HepG2 (cell line): Measurements from ENCODE around the gene CD46. TPM values are rescaled to one million over a fixed set of nuclear protein-coding genes. Genes with fewer than 3 reads are reported as not detected.

Source experiments
- ATF7-NPFF ChIP-seq: sonication (generic); formaldehyde crosslinking; IDR thresholded peaks from 2 replicates; pipeline ENCODE4 v1.8.1; 2023; ENCODE audit warnings: mild to moderate bottlenecking, low read depth, missing genetic modification reagents, moderate library complexity
- BHLHE40 ChIP-seq: IDR thresholded peaks from 2 replicates; pipeline ENCODE4 v1.6.1; 2011; ENCODE audit warnings: low read length, improper control_type of control experiment
- BRD4 ChIP-seq: sonication (generic); formaldehyde crosslinking; IDR thresholded peaks from 2 replicates; pipeline ENCODE4 v1.4.0; 2020; ENCODE audit warnings: missing genetic modification reagents
- CBFB ChIP-seq: sonication (generic); formaldehyde crosslinking; IDR thresholded peaks from 2 replicates; pipeline ENCODE4 v1.4.0; 2020; ENCODE audit warnings: missing genetic modification reagents
- FOSL1 ChIP-seq: sonication (generic); formaldehyde crosslinking; IDR thresholded peaks from 2 replicates; pipeline ENCODE4 v1.9.0; 2021; ENCODE audit warnings: missing genetic modification reagents, borderline replicate concordance
- LCORL ChIP-seq, 2 experiments: fragments of 450-650 bp in 1 of 2; sonication (generic) in 1 of 2; formaldehyde crosslinking in 1 of 2; IDR thresholded peaks; 2 replicates each; pipeline versions ENCODE4 v1.5.0 to v1.6.1; 2017 to 2020; ENCODE audit warnings: antibody characterized with exemption in 1 of 2, missing genetic modification reagents in 1 of 2
- MAZ ChIP-seq, 2 experiments: sonication (generic) in 1 of 2; formaldehyde crosslinking in 1 of 2; IDR thresholded peaks; 2 replicates each; pipeline versions ENCODE4 v1.5.0 to v1.6.1; 2012 to 2020; ENCODE audit warnings: low read depth in 2 of 2, mild to moderate bottlenecking in 2 of 2, borderline replicate concordance in 1 of 2, improper control_type of control experiment in 1 of 2, low read length in 1 of 2, missing genetic modification reagents in 1 of 2, moderate library complexity in 1 of 2
- RAD21 ChIP-seq: fragments of 450-650 bp; formaldehyde crosslinking; IDR thresholded peaks from 2 replicates; pipeline ENCODE4 v1.5.0; 2020; ENCODE audit warnings: mild to moderate bottlenecking
- RELA ChIP-seq: sonication (generic); formaldehyde crosslinking; IDR thresholded peaks from 2 replicates; pipeline ENCODE4 v1.4.0; 2020; ENCODE audit warnings: missing genetic modification reagents
- SATB2 ChIP-seq: sonication (generic); formaldehyde crosslinking; IDR thresholded peaks from 2 replicates; pipeline ENCODE4 v1.5.0; 2020; ENCODE audit warnings: missing genetic modification reagents
- SP1 ChIP-seq, 2 experiments: fragments of 450-650 bp in 1 of 2; sonication (generic) in 1 of 2; formaldehyde crosslinking in 1 of 2; IDR thresholded peaks; 2 replicates each; pipeline versions ENCODE4 v1.4.0 to v1.6.1; 2016 to 2020; ENCODE audit warnings: missing genetic modification reagents in 1 of 2
- SRY ChIP-seq: sonication (generic); formaldehyde crosslinking; IDR thresholded peaks from 2 replicates; pipeline ENCODE4 v1.8.0; 2022; ENCODE audit warnings: mild to moderate bottlenecking, missing genetic modification reagents
- TGIF2 ChIP-seq: IDR thresholded peaks from 2 replicates; pipeline ENCODE4 v1.6.1; 2016; ENCODE audit warnings: control low read depth, missing compliant biosample characterization
- ZKSCAN8 ChIP-seq: IDR thresholded peaks from 2 replicates; pipeline ENCODE4 v1.6.1; 2016; ENCODE audit warnings: borderline replicate concordance, missing genetic modification reagents, missing compliant biosample characterization
- ZNF274 ChIP-seq: sonication (generic); formaldehyde crosslinking; IDR thresholded peaks from 2 replicates; pipeline ENCODE4 v1.5.1; 2020; ENCODE audit warnings: mild to moderate bottlenecking, missing genetic modification reagents
- ZNF558 ChIP-seq: sonication (generic); formaldehyde crosslinking; IDR thresholded peaks from 2 replicates; pipeline ENCODE4 v1.9.0; 2022; ENCODE audit warnings: mild to moderate bottlenecking, missing genetic modification reagents, borderline replicate concordance
- ZNF674 ChIP-seq: sonication (generic); formaldehyde crosslinking; IDR thresholded peaks from 2 replicates; pipeline ENCODE4 v1.5.0; 2020; ENCODE audit warnings: low read depth, mild to moderate bottlenecking, missing genetic modification reagents
- polyA plus RNA-seq, 8 experiments: library from polyadenylated mRNA; depleted of rRNA in 3 of 8; stranded (reverse) in 7 of 8; unstranded in 1 of 8; fragments of >200 nt; fragmentation: Illumina TruSeq in 4 of 8; extraction: Trizol in 4 of 8; gene quantifications; 2 replicates each; pipeline versions ENCODE4 v1.2.1 to v1.2.3, GENCODE V29; 2011 to 2016; ENCODE audit warnings: low read depth in 4 of 8, missing spikeins in 1 of 8, mixed read lengths in 1 of 8; ENCODE audit not compliant: insufficient read depth in 1 of 8
- total RNA-seq, 5 experiments: library from RNA; depleted of rRNA; stranded (reverse); fragments of >200 nt; fragmentation: Illumina TruSeq; extraction: Trizol; gene quantifications; 2 replicates each; pipeline ENCODE4 v1.2.3, GENCODE V29; 2016; ENCODE audit warnings: low read depth in 1 of 5
- TF ChIP-seq, protein P1 (sequence below): IDR thresholded peaks from 2 replicates; pipeline ENCODE4 v1.4.0; 2020; ENCODE audit warnings: mild to moderate bottlenecking, missing genetic modification reagents
- TF ChIP-seq, protein P2 (sequence below): sonication (generic); formaldehyde crosslinking; IDR thresholded peaks from 2 replicates; pipeline ENCODE4 v1.5.0; 2020; ENCODE audit warnings: missing genetic modification reagents
- TF ChIP-seq, protein P3 (sequence below): sonication (generic); formaldehyde crosslinking; IDR thresholded peaks from 2 replicates; pipeline ENCODE4 v1.5.0; 2020; ENCODE audit warnings: mild to moderate bottlenecking, missing genetic modification reagents, borderline replicate concordance

Gene CD46
- total and polyA plus RNA-seq, 2 of the 13 experiments (the other 11 are each of a cell fraction or from before 2014, with no cell fraction given) = 130 to 277 TPM

DNA sequence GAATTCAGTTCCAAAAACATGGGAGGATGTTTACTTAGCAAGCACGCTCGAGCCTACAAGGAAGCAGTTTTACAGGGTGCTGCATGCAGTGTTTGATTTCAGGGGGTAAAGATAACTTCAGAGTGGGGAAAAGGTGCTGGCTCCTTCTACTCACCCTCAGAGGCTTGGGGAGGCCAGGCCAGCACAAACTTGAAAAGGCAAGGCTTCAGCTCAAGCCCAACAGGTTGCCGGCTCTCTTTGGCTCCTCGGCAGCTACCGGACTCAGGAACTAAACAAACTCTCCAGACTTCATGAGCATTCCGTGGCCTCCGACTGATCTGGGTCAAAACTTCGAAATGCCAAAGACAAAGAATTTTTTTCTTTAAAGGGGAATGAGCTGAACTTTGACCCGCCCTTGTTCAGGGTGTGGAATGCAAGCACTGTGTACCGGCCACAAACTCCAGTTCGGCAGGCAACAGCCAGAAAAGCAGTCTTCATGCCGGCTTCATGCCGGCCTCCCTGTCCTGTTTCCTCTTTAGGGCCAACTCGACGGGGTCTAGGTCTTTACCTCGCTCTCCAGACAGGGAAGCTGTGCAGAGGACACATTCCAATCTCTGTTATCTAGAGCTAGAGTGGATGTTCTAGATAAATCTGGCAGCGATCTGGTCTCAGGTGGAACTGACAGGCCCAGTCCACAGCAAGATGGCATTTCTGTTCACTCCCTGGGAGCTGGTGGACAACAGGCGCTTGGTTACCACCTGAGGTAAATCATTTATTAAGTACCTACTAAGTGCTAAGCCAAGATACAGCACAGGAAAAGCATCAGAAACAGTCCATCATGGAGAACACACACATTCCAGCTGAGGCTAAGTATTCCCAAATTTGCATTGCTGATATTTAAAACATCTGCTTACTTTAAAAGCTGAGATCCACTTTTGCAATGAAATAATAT is 75.0 kb downstream of the CD46 start (continued):
- TF ChIP-seq RELA (CRISPR knock-in tag) (no peak), SATB2 (CRISPR knock-in tag) (no peak), TGIF2 (CRISPR knock-in tag) (no peak), ATF7-NPFF (CRISPR knock-in tag) (no peak), ZNF558 (CRISPR knock-in tag) (peak; percentile 43; the same call in 1 of the 2 replicates), SP1 (IDR thresholded peaks at IDR 0.05) (no peak), SP1 (CRISPR knock-in tag; IDR thresholded peaks at IDR 0.05) (no peak), ZNF674 (CRISPR knock-in tag) (no peak), BHLHE40 (no peak), FOSL1 (CRISPR knock-in tag) (no peak), MAZ (IDR thresholded peaks at IDR 0.05; ENCODE audit: borderline replicate concordance, low read depth, low read length) (no peak), MAZ (CRISPR knock-in tag; IDR thresholded peaks at IDR 0.05; ENCODE audit: low read depth) (no peak), SRY (CRISPR knock-in tag) (no peak), LCORL (IDR thresholded peaks at IDR 0.05) (no peak), LCORL (CRISPR knock-in tag; IDR thresholded peaks at IDR 0.05) (0 out of 2 replicates have a peak, but pooled peaks have one; percentile 41), ZKSCAN8 (CRISPR knock-in tag) (no peak), BRD4 (CRISPR knock-in tag) (0 out of 2 replicates have a peak, but pooled peaks have one; percentile 46), ZNF274 (CRISPR knock-in tag) (no peak), RAD21 (CRISPR knock-in tag) (no peak), CBFB (no peak)
- TF ChIP-seq, protein P1, sequence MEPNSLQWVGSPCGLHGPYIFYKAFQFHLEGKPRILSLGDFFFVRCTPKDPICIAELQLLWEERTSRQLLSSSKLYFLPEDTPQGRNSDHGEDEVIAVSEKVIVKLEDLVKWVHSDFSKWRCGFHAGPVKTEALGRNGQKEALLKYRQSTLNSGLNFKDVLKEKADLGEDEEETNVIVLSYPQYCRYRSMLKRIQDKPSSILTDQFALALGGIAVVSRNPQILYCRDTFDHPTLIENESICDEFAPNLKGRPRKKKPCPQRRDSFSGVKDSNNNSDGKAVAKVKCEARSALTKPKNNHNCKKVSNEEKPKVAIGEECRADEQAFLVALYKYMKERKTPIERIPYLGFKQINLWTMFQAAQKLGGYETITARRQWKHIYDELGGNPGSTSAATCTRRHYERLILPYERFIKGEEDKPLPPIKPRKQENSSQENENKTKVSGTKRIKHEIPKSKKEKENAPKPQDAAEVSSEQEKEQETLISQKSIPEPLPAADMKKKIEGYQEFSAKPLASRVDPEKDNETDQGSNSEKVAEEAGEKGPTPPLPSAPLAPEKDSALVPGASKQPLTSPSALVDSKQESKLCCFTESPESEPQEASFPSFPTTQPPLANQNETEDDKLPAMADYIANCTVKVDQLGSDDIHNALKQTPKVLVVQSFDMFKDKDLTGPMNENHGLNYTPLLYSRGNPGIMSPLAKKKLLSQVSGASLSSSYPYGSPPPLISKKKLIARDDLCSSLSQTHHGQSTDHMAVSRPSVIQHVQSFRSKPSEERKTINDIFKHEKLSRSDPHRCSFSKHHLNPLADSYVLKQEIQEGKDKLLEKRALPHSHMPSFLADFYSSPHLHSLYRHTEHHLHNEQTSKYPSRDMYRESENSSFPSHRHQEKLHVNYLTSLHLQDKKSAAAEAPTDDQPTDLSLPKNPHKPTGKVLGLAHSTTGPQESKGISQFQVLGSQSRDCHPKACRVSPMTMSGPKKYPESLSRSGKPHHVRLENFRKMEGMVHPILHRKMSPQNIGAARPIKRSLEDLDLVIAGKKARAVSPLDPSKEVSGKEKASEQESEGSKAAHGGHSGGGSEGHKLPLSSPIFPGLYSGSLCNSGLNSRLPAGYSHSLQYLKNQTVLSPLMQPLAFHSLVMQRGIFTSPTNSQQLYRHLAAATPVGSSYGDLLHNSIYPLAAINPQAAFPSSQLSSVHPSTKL = peak; percentile 8; the same call in 1 of the 2 replicates
- TF ChIP-seq, protein P2, sequence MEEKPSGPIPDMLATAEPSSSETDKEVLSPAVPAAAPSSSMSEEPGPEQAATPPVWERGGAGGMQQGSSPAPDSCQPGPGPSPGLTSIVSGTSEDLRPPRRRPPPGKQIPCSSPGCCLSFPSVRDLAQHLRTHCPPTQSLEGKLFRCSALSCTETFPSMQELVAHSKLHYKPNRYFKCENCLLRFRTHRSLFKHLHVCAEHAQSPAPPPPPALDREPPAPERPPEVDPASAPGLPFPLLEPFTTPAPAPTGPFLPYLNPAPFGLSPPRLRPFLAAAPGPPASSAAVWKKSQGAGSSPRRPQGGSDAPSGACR = peak; percentile 12; the same call in 1 of the 2 replicates
- TF ChIP-seq, protein P3, sequence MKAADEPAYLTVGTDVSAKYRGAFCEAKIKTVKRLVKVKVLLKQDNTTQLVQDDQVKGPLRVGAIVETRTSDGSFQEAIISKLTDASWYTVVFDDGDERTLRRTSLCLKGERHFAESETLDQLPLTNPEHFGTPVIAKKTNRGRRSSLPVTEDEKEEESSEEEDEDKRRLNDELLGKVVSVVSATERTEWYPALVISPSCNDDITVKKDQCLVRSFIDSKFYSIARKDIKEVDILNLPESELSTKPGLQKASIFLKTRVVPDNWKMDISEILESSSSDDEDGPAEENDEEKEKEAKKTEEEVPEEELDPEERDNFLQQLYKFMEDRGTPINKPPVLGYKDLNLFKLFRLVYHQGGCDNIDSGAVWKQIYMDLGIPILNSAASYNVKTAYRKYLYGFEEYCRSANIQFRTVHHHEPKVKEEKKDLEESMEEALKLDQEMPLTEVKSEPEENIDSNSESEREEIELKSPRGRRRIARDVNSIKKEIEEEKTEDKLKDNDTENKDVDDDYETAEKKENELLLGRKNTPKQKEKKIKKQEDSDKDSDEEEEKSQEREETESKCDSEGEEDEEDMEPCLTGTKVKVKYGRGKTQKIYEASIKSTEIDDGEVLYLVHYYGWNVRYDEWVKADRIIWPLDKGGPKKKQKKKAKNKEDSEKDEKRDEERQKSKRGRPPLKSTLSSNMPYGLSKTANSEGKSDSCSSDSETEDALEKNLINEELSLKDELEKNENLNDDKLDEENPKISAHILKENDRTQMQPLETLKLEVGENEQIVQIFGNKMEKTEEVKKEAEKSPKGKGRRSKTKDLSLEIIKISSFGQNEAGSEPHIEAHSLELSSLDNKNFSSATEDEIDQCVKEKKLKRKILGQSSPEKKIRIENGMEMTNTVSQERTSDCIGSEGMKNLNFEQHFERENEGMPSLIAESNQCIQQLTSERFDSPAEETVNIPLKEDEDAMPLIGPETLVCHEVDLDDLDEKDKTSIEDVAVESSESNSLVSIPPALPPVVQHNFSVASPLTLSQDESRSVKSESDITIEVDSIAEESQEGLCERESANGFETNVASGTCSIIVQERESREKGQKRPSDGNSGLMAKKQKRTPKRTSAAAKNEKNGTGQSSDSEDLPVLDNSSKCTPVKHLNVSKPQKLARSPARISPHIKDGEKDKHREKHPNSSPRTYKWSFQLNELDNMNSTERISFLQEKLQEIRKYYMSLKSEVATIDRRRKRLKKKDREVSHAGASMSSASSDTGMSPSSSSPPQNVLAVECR = peak; percentile 51; the same call in 1 of the 2 replicates
